HEK293 (cell line): ENCODE measurements around the gene LRRK1.

ENCODE experiments used
- CTCF ChIP-seq: fragments of 450-650 bp; formaldehyde crosslinking; IDR thresholded peaks from 2 replicates; pipeline ENCODE4 v1.5.1; 2016; ENCODE audit warnings: missing biosample characterization, missing genetic modification characterization
- PRDM4 ChIP-seq: fragments of 450-650 bp; formaldehyde crosslinking; IDR thresholded peaks from 2 replicates; pipeline ENCODE4 v1.5.1; 2017; ENCODE audit warnings: missing biosample characterization, missing genetic modification characterization
- YY1 ChIP-seq: fragments of 450-650 bp; formaldehyde crosslinking; IDR thresholded peaks from 2 replicates; pipeline ENCODE4 v1.5.1; 2018; ENCODE audit warnings: missing biosample characterization, missing genetic modification characterization
- ZBTB21 ChIP-seq: fragments of 450-650 bp; formaldehyde crosslinking; IDR thresholded peaks from 2 replicates; pipeline ENCODE4 v1.5.1; 2017; ENCODE audit warnings: missing biosample characterization, missing genetic modification characterization
- ZBTB44 ChIP-seq: fragments of 450-650 bp; IDR thresholded peaks from 2 replicates; pipeline ENCODE4 v1.5.1; 2018; ENCODE audit warnings: missing biosample characterization, mild to moderate bottlenecking, missing genetic modification characterization
- ZNF10 ChIP-seq: fragments of 450-650 bp; formaldehyde crosslinking; IDR thresholded peaks from 2 replicates; pipeline ENCODE4 v1.5.1; 2017; ENCODE audit warnings: missing biosample characterization, missing genetic modification characterization
- ZNF26 ChIP-seq: fragments of 450-650 bp; formaldehyde crosslinking; IDR thresholded peaks from 2 replicates; pipeline ENCODE4 v1.5.1; 2016; ENCODE audit warnings: missing biosample characterization, missing genetic modification characterization
- ZNF302 ChIP-seq: fragments of 450-650 bp; formaldehyde crosslinking; IDR thresholded peaks from 2 replicates; pipeline ENCODE4 v1.5.1; 2016; ENCODE audit warnings: missing biosample characterization, missing genetic modification characterization, low read depth
- ZNF311 ChIP-seq: fragments of 450-650 bp; formaldehyde crosslinking; IDR thresholded peaks from 2 replicates; pipeline ENCODE4 v1.5.1; 2017; ENCODE audit warnings: missing biosample characterization, missing genetic modification characterization, borderline replicate concordance
- ZNF658 ChIP-seq: fragments of 450-650 bp; formaldehyde crosslinking; IDR thresholded peaks from 2 replicates; pipeline ENCODE4; 2016; ENCODE audit warnings: missing biosample characterization, missing genetic modification characterization
- ZNF777 ChIP-seq: fragments of 450-650 bp; formaldehyde crosslinking; IDR thresholded peaks from 2 replicates; pipeline ENCODE4 v1.5.1; 2017; ENCODE audit warnings: missing biosample characterization, missing genetic modification characterization, borderline replicate concordance

- TF ChIP-seq ZNF302 (tag by site-specific recombination) (no peak), ZNF10 (tag by site-specific recombination) (no peak), ZBTB21 (tag by site-specific recombination) (no peak), ZNF658 (tag by site-specific recombination) (no peak), PRDM4 (no peak), CTCF (tag by site-specific recombination) (no peak), ZNF26 (tag by site-specific recombination) (no peak), ZNF311 (tag by site-specific recombination) (no peak), YY1 (no peak), ZNF777 (tag by site-specific recombination) (no peak), ZBTB44 (tag by site-specific recombination) (no peak)
Measured at GRCh38 chr15:100909989-100910955, 8.9 kb upstream of the LRRK1 start.
